Liver (tissue), 3 donors: Measurements from ENCODE around the gene FARSB.

Experiments used
- FOXA1 ChIP-seq: IDR thresholded peaks from 2 replicates; pipeline ENCODE4 v1.6.1; 2016; ENCODE audit warnings: antibody characterized with exemption
- GABPA ChIP-seq, 2 donors: IDR thresholded peaks in 1 of 2; conservative IDR thresholded peaks in 1 of 2; 2 replicates each; pipeline ENCODE4 v1.6.1; 2016; ENCODE audit warnings: antibody characterized with exemption in 2 of 2, mild to moderate bottlenecking in 1 of 2, moderate library complexity in 1 of 2
- HNF4A ChIP-seq, 2 donors: conservative IDR thresholded peaks; 2 replicates each; pipeline ENCODE4 v1.6.1; 2016; ENCODE audit warnings: antibody characterized with exemption in 2 of 2, mild to moderate bottlenecking in 2 of 2
- JUND ChIP-seq, 2 donors: IDR thresholded peaks; 2 replicates each; pipeline ENCODE4 v1.6.1; 2016; ENCODE audit warnings: antibody characterized with exemption in 2 of 2
- RAD21 ChIP-seq, 2 donors: IDR thresholded peaks; 2 replicates each; pipeline ENCODE4 v1.6.1; 2016; ENCODE audit warnings: antibody characterized with exemption in 2 of 2, mild to moderate bottlenecking in 2 of 2
- RXRA ChIP-seq, 2 donors: IDR thresholded peaks; 2 replicates each; pipeline ENCODE4 v1.6.1; 2017 to 2018; ENCODE audit warnings: antibody characterized with exemption in 2 of 2, mild to moderate bottlenecking in 1 of 2
- SP1 ChIP-seq: IDR thresholded peaks from 2 replicates; pipeline ENCODE4 v1.6.1; 2018; ENCODE audit warnings: antibody characterized with exemption, mild to moderate bottlenecking
- TAF1 ChIP-seq: conservative IDR thresholded peaks from 2 replicates; pipeline ENCODE4 v1.6.1; 2016; ENCODE audit warnings: antibody characterized with exemption, mild to moderate bottlenecking
- YY1 ChIP-seq: IDR thresholded peaks from 2 replicates; pipeline ENCODE4 v1.6.1; 2016; ENCODE audit warnings: antibody characterized with exemption, mild to moderate bottlenecking
- TF ChIP-seq, protein P1 (sequence below): fragments of 150-350 bp; IDR thresholded peaks from 2 replicates; pipeline ENCODE4 v1.5.1; 2017; ENCODE audit warnings: improper control_type of control experiment, low read depth, low read length; ENCODE audit not compliant: missing input control
- TF ChIP-seq, protein P2 (sequence below): IDR thresholded peaks from 2 replicates; pipeline ENCODE4 v1.6.1; 2016; ENCODE audit warnings: antibody characterized with exemption
- TF ChIP-seq, protein P3 (sequence below): IDR thresholded peaks from 2 replicates; pipeline ENCODE4 v1.6.1; 2016; ENCODE audit warnings: antibody characterized with exemption
- TF ChIP-seq, protein P4 (sequence below): IDR thresholded peaks from 2 replicates; pipeline ENCODE4 v1.6.1; 2016; ENCODE audit warnings: antibody characterized with exemption
- TF ChIP-seq, protein P5 (sequence below): IDR thresholded peaks from 2 replicates; pipeline ENCODE4 v1.6.1; 2016; ENCODE audit warnings: antibody characterized with exemption, mild to moderate bottlenecking
- donor health status: healthy.
- donor health status: healthy.

DNA sequence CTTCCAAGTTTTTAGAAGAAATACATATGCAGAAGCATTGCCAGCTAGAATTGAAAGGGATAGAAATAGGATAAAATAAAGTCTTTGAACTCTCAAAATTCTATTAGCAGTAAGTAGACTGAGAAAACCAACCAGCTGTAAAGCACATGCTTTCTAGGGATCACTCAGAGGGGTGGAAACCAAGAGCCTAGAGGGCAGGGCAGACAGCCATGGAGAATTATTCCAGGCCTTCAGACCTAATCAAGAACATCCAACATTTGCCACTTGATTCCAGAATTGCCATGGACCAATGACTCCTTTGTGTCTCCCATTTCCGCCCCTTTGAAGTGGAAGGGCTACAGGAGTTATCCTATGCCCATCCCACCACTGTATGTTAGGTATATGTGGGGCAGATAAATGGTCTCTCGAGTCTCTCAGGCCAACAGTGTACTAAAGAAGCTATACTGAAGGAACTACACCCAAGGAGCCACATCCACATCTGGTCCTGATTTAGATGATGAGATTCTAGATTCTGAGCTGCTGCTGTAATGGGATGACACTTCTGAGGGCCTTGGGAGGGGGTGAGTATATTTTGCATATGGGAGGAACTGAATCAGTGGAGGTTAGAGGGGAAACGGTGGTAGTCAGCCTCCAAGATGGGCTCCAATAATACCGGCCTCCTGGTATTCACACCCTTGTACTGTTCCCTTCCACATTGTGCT is 4.0 kb downstream of the FARSB start:
- TF ChIP-seq, protein P1, sequence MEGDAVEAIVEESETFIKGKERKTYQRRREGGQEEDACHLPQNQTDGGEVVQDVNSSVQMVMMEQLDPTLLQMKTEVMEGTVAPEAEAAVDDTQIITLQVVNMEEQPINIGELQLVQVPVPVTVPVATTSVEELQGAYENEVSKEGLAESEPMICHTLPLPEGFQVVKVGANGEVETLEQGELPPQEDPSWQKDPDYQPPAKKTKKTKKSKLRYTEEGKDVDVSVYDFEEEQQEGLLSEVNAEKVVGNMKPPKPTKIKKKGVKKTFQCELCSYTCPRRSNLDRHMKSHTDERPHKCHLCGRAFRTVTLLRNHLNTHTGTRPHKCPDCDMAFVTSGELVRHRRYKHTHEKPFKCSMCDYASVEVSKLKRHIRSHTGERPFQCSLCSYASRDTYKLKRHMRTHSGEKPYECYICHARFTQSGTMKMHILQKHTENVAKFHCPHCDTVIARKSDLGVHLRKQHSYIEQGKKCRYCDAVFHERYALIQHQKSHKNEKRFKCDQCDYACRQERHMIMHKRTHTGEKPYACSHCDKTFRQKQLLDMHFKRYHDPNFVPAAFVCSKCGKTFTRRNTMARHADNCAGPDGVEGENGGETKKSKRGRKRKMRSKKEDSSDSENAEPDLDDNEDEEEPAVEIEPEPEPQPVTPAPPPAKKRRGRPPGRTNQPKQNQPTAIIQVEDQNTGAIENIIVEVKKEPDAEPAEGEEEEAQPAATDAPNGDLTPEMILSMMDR = no peak
- no peak for TF ChIP-seq YY1
- no peak for TF ChIP-seq RAD21 (IDR thresholded peaks at IDR 0.05)
- TF ChIP-seq, protein P2, sequence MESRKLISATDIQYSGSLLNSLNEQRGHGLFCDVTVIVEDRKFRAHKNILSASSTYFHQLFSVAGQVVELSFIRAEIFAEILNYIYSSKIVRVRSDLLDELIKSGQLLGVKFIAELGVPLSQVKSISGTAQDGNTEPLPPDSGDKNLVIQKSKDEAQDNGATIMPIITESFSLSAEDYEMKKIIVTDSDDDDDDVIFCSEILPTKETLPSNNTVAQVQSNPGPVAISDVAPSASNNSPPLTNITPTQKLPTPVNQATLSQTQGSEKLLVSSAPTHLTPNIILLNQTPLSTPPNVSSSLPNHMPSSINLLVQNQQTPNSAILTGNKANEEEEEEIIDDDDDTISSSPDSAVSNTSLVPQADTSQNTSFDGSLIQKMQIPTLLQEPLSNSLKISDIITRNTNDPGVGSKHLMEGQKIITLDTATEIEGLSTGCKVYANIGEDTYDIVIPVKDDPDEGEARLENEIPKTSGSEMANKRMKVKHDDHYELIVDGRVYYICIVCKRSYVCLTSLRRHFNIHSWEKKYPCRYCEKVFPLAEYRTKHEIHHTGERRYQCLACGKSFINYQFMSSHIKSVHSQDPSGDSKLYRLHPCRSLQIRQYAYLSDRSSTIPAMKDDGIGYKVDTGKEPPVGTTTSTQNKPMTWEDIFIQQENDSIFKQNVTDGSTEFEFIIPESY = no peak
- no peak for TF ChIP-seq RXRA (IDR thresholded peaks at IDR 0.05)
- no peak for TF ChIP-seq HNF4A (conservative IDR thresholded peaks at IDR 0.05)
- TF ChIP-seq SP1 = no peak
- TF ChIP-seq, protein P3, sequence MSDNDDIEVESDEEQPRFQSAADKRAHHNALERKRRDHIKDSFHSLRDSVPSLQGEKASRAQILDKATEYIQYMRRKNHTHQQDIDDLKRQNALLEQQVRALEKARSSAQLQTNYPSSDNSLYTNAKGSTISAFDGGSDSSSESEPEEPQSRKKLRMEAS = no peak
- TF ChIP-seq JUND (IDR thresholded peaks at IDR 0.05) = no peak
- TF ChIP-seq FOXA1 = no peak
- TF ChIP-seq, protein P4, sequence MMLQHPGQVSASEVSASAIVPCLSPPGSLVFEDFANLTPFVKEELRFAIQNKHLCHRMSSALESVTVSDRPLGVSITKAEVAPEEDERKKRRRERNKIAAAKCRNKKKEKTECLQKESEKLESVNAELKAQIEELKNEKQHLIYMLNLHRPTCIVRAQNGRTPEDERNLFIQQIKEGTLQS = no peak
- TF ChIP-seq, protein P5, sequence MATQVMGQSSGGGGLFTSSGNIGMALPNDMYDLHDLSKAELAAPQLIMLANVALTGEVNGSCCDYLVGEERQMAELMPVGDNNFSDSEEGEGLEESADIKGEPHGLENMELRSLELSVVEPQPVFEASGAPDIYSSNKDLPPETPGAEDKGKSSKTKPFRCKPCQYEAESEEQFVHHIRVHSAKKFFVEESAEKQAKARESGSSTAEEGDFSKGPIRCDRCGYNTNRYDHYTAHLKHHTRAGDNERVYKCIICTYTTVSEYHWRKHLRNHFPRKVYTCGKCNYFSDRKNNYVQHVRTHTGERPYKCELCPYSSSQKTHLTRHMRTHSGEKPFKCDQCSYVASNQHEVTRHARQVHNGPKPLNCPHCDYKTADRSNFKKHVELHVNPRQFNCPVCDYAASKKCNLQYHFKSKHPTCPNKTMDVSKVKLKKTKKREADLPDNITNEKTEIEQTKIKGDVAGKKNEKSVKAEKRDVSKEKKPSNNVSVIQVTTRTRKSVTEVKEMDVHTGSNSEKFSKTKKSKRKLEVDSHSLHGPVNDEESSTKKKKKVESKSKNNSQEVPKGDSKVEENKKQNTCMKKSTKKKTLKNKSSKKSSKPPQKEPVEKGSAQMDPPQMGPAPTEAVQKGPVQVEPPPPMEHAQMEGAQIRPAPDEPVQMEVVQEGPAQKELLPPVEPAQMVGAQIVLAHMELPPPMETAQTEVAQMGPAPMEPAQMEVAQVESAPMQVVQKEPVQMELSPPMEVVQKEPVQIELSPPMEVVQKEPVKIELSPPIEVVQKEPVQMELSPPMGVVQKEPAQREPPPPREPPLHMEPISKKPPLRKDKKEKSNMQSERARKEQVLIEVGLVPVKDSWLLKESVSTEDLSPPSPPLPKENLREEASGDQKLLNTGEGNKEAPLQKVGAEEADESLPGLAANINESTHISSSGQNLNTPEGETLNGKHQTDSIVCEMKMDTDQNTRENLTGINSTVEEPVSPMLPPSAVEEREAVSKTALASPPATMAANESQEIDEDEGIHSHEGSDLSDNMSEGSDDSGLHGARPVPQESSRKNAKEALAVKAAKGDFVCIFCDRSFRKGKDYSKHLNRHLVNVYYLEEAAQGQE = no peak
- TF ChIP-seq GABPA (IDR thresholded peaks at IDR 0.05 in 1 of 2, conservative IDR thresholded peaks at IDR 0.05 in 1 of 2) = no peak
- TF ChIP-seq TAF1 = no peak
